HG03558 (cell line): Measurements from ENCODE around the gene AP2A2.

Source experiments
- ATAC-seq: cut with Tn5 transposase; IDR thresholded peaks from one replicate; pipeline ENCODE4 v1.9.1; 2021; ENCODE audit warnings: moderate number of reproducible peaks; ENCODE audit not compliant: unreplicated experiment; ENCODE audit errors: extremely low read depth

The AP2A2 gene

GRCh38 chr11:1025410-1026162 is 99.9 kb downstream of the AP2A2 start:
- ATAC-seq: no peak

GRCh38 chr11:1026163-1026450 is 100.4 kb downstream of the AP2A2 start:
- no peak for ATAC-seq

GRCh38 chr11:1026641-1027482 is 101.2 kb downstream of the AP2A2 start:
- no peak for ATAC-seq

GRCh38 chr11:1027483-1028290 is 102.0 kb downstream of the AP2A2 start:
- no peak for ATAC-seq

GRCh38 chr11:1028291-1028540 is 102.5 kb downstream of the AP2A2 start:
- no peak for ATAC-seq

- ATAC-seq: no peak
Observed at GRCh38 chr11:1028616-1029015, 102.9 kb downstream of the AP2A2 start.

- no peak for ATAC-seq
Observed at GRCh38 chr11:1029051-1029450, 103.4 kb downstream of the AP2A2 start.

GRCh38 chr11:1029654-1030053 is 104.0 kb downstream of the AP2A2 start:
- ATAC-seq: no peak

- ATAC-seq: no peak
Observed at GRCh38 chr11:1030086-1030485, 104.4 kb downstream of the AP2A2 start.

- ATAC-seq: no peak
Observed at GRCh38 chr11:1030556-1030955, 104.9 kb downstream of the AP2A2 start.

- no peak for ATAC-seq
Observed at GRCh38 chr11:1031121-1031899, 105.6 kb downstream of the AP2A2 start.

- ATAC-seq: no peak
Observed at GRCh38 chr11:1032310-1032891, 106.7 kb downstream of the AP2A2 start.

- ATAC-seq: no peak
Observed at GRCh38 chr11:1033016-1033798, 107.5 kb downstream of the AP2A2 start.

GRCh38 chr11:1034001-1034400 is 108.3 kb downstream of the AP2A2 start:
- no peak for ATAC-seq

- no peak for ATAC-seq
Observed at GRCh38 chr11:1034456-1035295, 109.0 kb downstream of the AP2A2 start.

GRCh38 chr11:1035577-1036283 is 110.1 kb downstream of the AP2A2 start:
- no peak for ATAC-seq

GRCh38 chr11:1036303-1036923 is 110.7 kb downstream of the AP2A2 start, which contains the start of gene MUC6:
Gene MUC6 (minus strand): TSS chr11:1036718. CDS start chr11:1036655, 63 bp downstream.
- no peak for ATAC-seq
